SK-N-SH treated with all-trans-retinoic acid at 6 μM for 48 hours (cell line): ENCODE data around the gene CT45A1.

Experiments used
- ARNTL ChIP-seq: fragments of 450-650 bp; formaldehyde crosslinking; IDR thresholded peaks from 2 replicates; pipeline ENCODE4 v1.5.0; 2020; ENCODE audit warnings: low read depth, mild to moderate bottlenecking, moderate library complexity, borderline replicate concordance
- BACH2 ChIP-seq: fragments of 250-450 bp; sonication (Bioruptor Pico); IDR thresholded peaks from 2 replicates; pipeline ENCODE4 v1.9.0; 2021; ENCODE audit warnings: mild to moderate bottlenecking, borderline replicate concordance
- CREB5 ChIP-seq: fragments of 250-450 bp; sonication (Bioruptor Pico); IDR thresholded peaks from 2 replicates; pipeline ENCODE4 v1.5.1; 2020; ENCODE audit warnings: low read depth, mild to moderate bottlenecking, moderate library complexity
- ESRRG ChIP-seq: fragments of 250-450 bp; sonication (Bioruptor Pico); IDR thresholded peaks from 2 replicates; pipeline ENCODE4 v1.6.1; 2021; ENCODE audit warnings: mild to moderate bottlenecking
- OSR1 ChIP-seq: fragments of 250-450 bp; sonication (Bioruptor Pico); IDR thresholded peaks from 2 replicates; pipeline ENCODE4 v1.8.0; 2022; ENCODE audit warnings: moderate library complexity, mild to moderate bottlenecking, inconsistent platforms
- PATZ1 ChIP-seq: fragments of 250-450 bp; sonication (Bioruptor Pico); IDR thresholded peaks from 2 replicates; pipeline ENCODE4 v1.8.0; 2020; ENCODE audit warnings: mild to moderate bottlenecking, moderate library complexity, borderline replicate concordance
- POU6F1 ChIP-seq: fragments of 250-450 bp; sonication (Bioruptor Pico); IDR thresholded peaks from 2 replicates; pipeline ENCODE4 v1.8.0; 2021; ENCODE audit warnings: low read depth, mild to moderate bottlenecking, moderate library complexity, borderline replicate concordance
- PPARA ChIP-seq: fragments of 250-450 bp; sonication (Bioruptor Pico); IDR thresholded peaks from 2 replicates; pipeline ENCODE4 v1.5.0; 2020; ENCODE audit warnings: mild to moderate bottlenecking, borderline replicate concordance
- RARB ChIP-seq: fragments of 250-450 bp; sonication (Bioruptor Pico); IDR thresholded peaks from 2 replicates; pipeline ENCODE4 v1.8.0; 2021; ENCODE audit warnings: mild to moderate bottlenecking, moderate library complexity
- TOX ChIP-seq: fragments of 250-450 bp; sonication (Bioruptor Pico); IDR thresholded peaks from 2 replicates; pipeline ENCODE4 v1.8.0; 2021; ENCODE audit warnings: mild to moderate bottlenecking, moderate library complexity, borderline replicate concordance
- ZC3H10 ChIP-seq: fragments of 250-450 bp; sonication (Bioruptor Pico); IDR thresholded peaks from 2 replicates; pipeline ENCODE4 v1.5.1; 2021; ENCODE audit warnings: mild to moderate bottlenecking, moderate library complexity
- ZFP3 ChIP-seq: fragments of 250-450 bp; sonication (Bioruptor Pico); IDR thresholded peaks from 2 replicates; pipeline ENCODE4 v1.5.0; 2020; ENCODE audit warnings: mild to moderate bottlenecking, moderate library complexity
- ZFP30 ChIP-seq: fragments of 450-650 bp; formaldehyde crosslinking; IDR thresholded peaks from 2 replicates; pipeline ENCODE4 v1.5.0; 2022; ENCODE audit warnings: mild to moderate bottlenecking, moderate library complexity
- ZNF70 ChIP-seq: fragments of 450-650 bp; formaldehyde crosslinking; IDR thresholded peaks from 2 replicates; pipeline ENCODE4 v1.5.0; 2020; ENCODE audit warnings: mild to moderate bottlenecking, moderate library complexity

- TF ChIP-seq POU6F1 (CRISPR knock-in tag) (no peak), ZFP3 (no peak), ZFP30 (no peak), PATZ1 (CRISPR knock-in tag) (no peak), CREB5 (no peak), ZC3H10 (CRISPR knock-in tag) (no peak), BACH2 (CRISPR knock-in tag) (no peak), ZNF70 (CRISPR knock-in tag) (no peak), ARNTL (no peak), OSR1 (CRISPR knock-in tag) (no peak), PPARA (no peak), RARB (CRISPR knock-in tag) (no peak), ESRRG (CRISPR knock-in tag) (no peak), TOX (no peak)
Measured at GRCh38 chrX:135737366-135738071, 24.1 kb downstream of the CT45A1 start.
